Colonic mucosa (tissue), 4 donors: Measurements from ENCODE around the gene SCO1. TPM values are rescaled to one million over a fixed set of nuclear protein-coding genes. Genes with fewer than 3 reads are reported as not detected.

Experiments used
- DNase-seq: peaks from one replicate; pipeline ENCODE4 v3.0.0-alpha.2; 2020
- H3K27ac ChIP-seq: fragments of 200-600 bp; one replicate; pipeline ENCODE4 v1.8.0; 2021
- H3K27me3 ChIP-seq: fragments of 200-600 bp; one replicate; pipeline ENCODE4 v1.8.0; 2021
- H3K36me3 ChIP-seq: fragments of 200-600 bp; one replicate; pipeline ENCODE4 v1.8.0; 2021
- H3K4me1 ChIP-seq: fragments of 200-600 bp; one replicate; pipeline ENCODE4 v1.8.0; 2021; ENCODE audit warnings: mild to moderate bottlenecking
- H3K4me3 ChIP-seq: fragments of 200-600 bp; one replicate; pipeline ENCODE4 v1.8.0; 2021
- H3K9ac ChIP-seq, 2 donors: one replicate each; pipeline ENCODE4 v1.7.0; 2013; ENCODE audit warnings: control low read depth in 2 of 2, low read depth in 2 of 2, low read length in 2 of 2
- H3K9me3 ChIP-seq: fragments of 200-600 bp; one replicate; pipeline ENCODE4 v1.8.0; 2021
- CTCF ChIP-seq: fragments of 200-600 bp; IDR thresholded peaks from one replicate; pipeline ENCODE4 v1.8.0; 2022; ENCODE audit warnings: antibody characterized with exemption, mild to moderate bottlenecking
- intact Hi-C: fragments of 100-400 bp; cut with DNase I; formaldehyde crosslinking; loops from one replicate; pipeline ENCODE4 v1.14.1; 2022
- total RNA-seq, 2 donors: library from RNA; stranded (reverse); fragmentation: NEBNext Ultra II Directional in 1 of 2; extraction: Animal tissue kit (Norgen Biotek cat#: 25700) in 1 of 2; gene quantifications; one replicate each; pipeline ENCODE4 v1.2.1, GENCODE V29; 2021
- donor health status: healthy.
- donor health status: DM: no; HTN: no; CAD: no.
- donor health status: DM: no; HTN: no; CAD: no.

The SCO1 gene
- total RNA-seq, 2 donors from 2014 or later, result 41.8 to 54.7 TPM

- intact Hi-C loops, result no loop called here
- H3K27ac ChIP-seq, result no peak overlapping the region
- no peaks in the 10 kb centered on the region for H3K27me3 ChIP-seq
- no peaks in the 10 kb centered on the region for H3K9me3 ChIP-seq
- TF ChIP-seq CTCF, result no peak
- no peak overlapping the region for H3K9ac ChIP-seq
- no peak for DNase-seq
- no peaks in the 10 kb centered on the region for H3K4me1 ChIP-seq
- H3K36me3 ChIP-seq, result no peaks in the 10 kb centered on the region
- H3K4me3 ChIP-seq, result no peak overlapping the region
These were observed 65.6 kb downstream of the SCO1 start for GRCh38 chr17:10631701-10632100.

GRCh38 chr17:10631048-10631700 lies 66.2 kb downstream of the SCO1 start:
- Histone ChIP-seq H3K9me3 (no peaks in the 10 kb centered on the region), H3K27ac (no peak overlapping the region), H3K9ac (no peak overlapping the region), H3K36me3 (no peaks in the 10 kb centered on the region), H3K27me3 (no peaks in the 10 kb centered on the region), H3K4me1 (no peaks in the 10 kb centered on the region), H3K4me3 (no peak overlapping the region)
- peak; percentile 75 for TF ChIP-seq CTCF
- DNase-seq, result peak; percentile 43
- intact Hi-C loops, result no loop called here

- Histone ChIP-seq H3K36me3 (no peaks in the 10 kb centered on the region), H3K4me3 (no peak overlapping the region), H3K9me3 (no peaks in the 10 kb centered on the region), H3K4me1 (no peaks in the 10 kb centered on the region), H3K9ac (no peak overlapping the region), H3K27me3 (no peaks in the 10 kb centered on the region), H3K27ac (no peak overlapping the region)
- TF ChIP-seq CTCF, result no peak
- intact Hi-C loops, result no loop called here
- no peak for DNase-seq
These were observed 67.6 kb downstream of the SCO1 start for GRCh38 chr17:10629706-10630105.

GRCh38 chr17:10628756-10629155 lies 68.6 kb downstream of the SCO1 start:
- Histone ChIP-seq H3K9me3 (no peaks in the 10 kb centered on the region), H3K9ac (no peak overlapping the region), H3K36me3 (no peaks in the 10 kb centered on the region), H3K27ac (no peak overlapping the region), H3K27me3 (no peaks in the 10 kb centered on the region), H3K4me1 (no peaks in the 10 kb centered on the region), H3K4me3 (no peak overlapping the region)
- DNase-seq, result no peak
- no peak for TF ChIP-seq CTCF
- intact Hi-C loops, result no loop called here

GRCh38 chr17:10626390-10626789 lies 70.9 kb downstream of the SCO1 start:
- no peak overlapping the region for H3K9ac ChIP-seq
- H3K27me3 ChIP-seq, result no peaks in the 10 kb centered on the region
- DNase-seq, result no peak
- TF ChIP-seq CTCF, result no peak
- H3K36me3 ChIP-seq, result no peaks in the 10 kb centered on the region
- H3K4me1 ChIP-seq, result no peaks in the 10 kb centered on the region
- H3K9me3 ChIP-seq, result no peaks in the 10 kb centered on the region
- H3K27ac ChIP-seq, result no peak overlapping the region
- no peak overlapping the region for H3K4me3 ChIP-seq
- intact Hi-C loops, result no loop called here
